Right ventricle myocardium inferior (tissue), 1 donor: ENCODE data around the gene ZNF831. TPM values are rescaled to one million over a fixed set of nuclear protein-coding genes. Genes with fewer than 3 reads are reported as not detected.
A peak's percentile ranks its signal among the peaks of the same experiment; 100 is the strongest.

ENCODE experiments used
- ATAC-seq: fragments of 200-7000 bp; cut with Tn5 transposase; one replicate; pipeline ENCODE4 v1.9.1; 2020; ENCODE audit warnings: mild to moderate bottlenecking, moderate library complexity
- DNase-seq: peaks from one replicate; pipeline ENCODE4 v3.0.0; 2021; ENCODE audit errors: missing footprints
- intact Hi-C: fragments of 100-400 bp; cut with DNase I; formaldehyde crosslinking; loops from one replicate; pipeline ENCODE4 v1.11.0; 2022
- long read RNA-seq: library from polyadenylated mRNA; unstranded; transcript quantifications from one replicate; pipeline ENCODE4 v2.0.0, GENCODE V29; 2021
- total RNA-seq: library from RNA; stranded (reverse); fragmentation: NEBNext Ultra II Directional; extraction: Animal tissue kit (Norgen Biotek cat#: 25700); gene quantifications from one replicate; pipeline ENCODE4 v1.2.1, GENCODE V29; 2021
- donor health status: DM: no; HTN: yes; CAD: no; lungs with severe emphysema.

ZNF831 gene
- total RNA-seq = 0.11 TPM
- long read RNA-seq = 0 reads

DNA sequence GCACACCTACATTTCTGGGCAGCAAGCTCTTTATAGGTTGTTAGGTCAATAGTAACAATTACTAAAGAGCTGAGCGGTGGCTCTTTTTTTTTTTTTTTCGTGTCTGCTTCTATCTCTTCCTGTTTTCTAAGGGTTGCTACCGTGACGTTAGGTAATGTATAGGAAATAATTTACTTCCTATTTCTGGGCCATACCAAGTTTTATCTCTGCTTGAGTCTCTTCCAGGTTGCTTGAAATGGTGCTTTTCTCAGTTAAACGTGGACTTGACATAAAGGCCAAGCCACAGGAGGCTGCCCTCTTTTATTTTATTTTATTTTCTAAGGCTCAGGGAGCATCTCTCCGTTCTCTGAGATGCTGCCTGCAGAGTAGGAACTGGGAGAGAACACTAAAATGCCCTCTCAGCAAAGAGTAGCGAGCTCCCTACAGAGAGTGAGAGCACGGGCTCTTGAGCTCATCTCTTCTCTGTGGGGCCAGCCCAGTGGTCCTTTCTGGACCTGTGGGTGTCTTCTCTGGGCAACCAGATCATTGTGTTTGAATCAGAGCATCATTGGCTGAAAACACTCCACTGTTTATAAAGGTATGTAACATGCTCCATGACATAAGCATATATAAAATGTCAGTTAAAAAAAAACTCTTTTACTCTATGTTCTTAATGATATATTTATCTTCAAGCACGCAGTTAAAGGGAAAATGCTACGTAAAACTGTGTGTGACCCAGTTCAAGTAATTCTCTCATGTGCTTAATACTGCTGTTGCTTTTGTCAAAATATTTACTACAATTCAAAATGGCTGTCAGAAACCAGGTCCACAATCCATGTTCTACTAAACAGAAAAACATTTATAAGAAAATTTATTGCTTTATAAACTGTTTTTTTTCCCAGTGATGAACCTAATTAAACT, at the start of gene ZNF831:
Gene ZNF831, plus strand, starts transcription at position 191 of the 900 bp plus-strand sequence. CDS start 27,199 bp downstream, outside the sequence.
- ATAC-seq (no peak), DNase-seq (no peak)
- intact Hi-C loops = no loop called here

DNA sequence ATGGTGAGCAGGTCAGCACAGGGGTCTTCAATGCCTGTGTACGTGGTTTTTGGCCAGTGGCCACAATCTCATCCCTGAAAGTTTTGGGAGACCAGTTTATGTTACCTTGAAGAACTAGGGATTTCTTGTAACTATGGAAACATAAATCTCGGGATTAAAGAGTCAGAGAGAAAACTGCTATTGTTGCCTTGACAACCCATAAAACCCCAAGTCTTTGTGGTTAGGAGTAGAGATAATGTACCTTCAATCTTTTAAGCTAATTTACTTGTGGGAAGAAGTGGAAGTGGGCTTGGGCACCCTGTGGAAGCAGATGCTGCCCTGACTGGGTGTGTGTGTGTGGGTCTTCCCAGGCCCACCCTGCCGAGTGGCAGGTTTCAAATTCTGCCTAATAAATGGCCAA, 46.1 kb upstream of the ZNF831 start:
- ATAC-seq = no peak
- intact Hi-C loops = no loop called here

DNA sequence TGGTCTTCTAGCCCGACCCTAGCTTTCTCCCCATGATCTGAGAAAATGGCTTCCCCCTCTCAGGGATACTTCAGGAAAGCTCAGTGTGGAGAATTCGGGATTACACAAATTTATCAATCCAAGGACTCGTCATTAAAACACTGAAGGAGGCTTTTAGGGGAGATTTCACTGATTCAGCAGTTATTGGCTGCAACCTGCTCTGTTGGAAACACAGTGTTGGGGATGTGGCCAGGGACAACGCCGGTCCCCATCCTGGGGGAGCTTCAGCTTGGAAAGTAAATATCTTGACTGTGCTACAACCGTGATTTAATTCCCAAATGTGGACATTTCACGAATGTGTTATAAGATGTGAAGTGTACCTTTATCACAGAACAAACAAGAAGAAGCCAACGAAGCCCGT, 44.8 kb upstream of the ZNF831 start:
- intact Hi-C loops = no loop called here
- no peak for ATAC-seq
- DNase-seq = no peak

More for the DNA sequence above, 46.1 kb upstream of the ZNF831 start:
- DNase-seq = no peak

DNA sequence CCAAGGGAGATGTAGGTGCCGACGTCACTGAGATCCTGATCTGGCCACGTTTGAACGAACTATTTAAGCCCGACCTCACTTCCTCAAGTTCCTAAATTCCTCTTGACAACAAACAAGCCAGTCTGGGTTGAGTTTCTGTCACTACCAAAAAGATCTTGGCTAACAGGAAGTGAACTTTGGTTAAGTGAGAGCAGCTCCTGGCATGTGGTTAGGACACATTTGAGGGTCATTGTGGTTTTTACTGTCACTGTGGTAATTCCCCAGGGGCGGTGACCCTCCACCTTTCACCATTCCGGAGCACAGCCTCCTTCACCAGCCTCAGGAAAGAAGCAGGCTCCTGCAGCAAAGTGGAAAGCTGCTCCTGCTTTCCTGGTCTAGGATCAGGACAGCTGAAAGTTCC, 43.1 kb upstream of the ZNF831 start:
- DNase-seq (no peak), ATAC-seq (no peak)
- intact Hi-C loops = no loop called here

DNA sequence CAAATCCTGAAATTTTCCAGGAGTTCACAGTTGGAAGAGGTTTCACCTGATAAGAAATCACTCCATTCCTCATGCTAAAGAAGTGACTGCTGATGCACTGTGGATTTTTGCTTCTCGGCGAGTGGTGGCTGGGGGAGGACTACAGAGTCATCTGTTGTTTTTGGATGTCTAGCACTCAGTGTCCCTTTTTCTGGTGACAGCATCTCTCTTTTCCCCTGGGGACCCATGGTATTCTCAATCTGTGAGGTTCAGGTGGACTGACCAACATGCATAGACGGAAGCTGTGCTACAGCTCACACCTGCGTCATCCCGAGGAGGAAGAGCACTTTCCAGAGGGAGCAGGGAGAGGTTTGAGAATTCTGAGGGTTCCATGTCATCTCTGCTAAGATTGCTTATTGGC, 42.7 kb upstream of the ZNF831 start:
- DNase-seq = no peak
- no peak for ATAC-seq
- intact Hi-C loops = no loop called here

DNA sequence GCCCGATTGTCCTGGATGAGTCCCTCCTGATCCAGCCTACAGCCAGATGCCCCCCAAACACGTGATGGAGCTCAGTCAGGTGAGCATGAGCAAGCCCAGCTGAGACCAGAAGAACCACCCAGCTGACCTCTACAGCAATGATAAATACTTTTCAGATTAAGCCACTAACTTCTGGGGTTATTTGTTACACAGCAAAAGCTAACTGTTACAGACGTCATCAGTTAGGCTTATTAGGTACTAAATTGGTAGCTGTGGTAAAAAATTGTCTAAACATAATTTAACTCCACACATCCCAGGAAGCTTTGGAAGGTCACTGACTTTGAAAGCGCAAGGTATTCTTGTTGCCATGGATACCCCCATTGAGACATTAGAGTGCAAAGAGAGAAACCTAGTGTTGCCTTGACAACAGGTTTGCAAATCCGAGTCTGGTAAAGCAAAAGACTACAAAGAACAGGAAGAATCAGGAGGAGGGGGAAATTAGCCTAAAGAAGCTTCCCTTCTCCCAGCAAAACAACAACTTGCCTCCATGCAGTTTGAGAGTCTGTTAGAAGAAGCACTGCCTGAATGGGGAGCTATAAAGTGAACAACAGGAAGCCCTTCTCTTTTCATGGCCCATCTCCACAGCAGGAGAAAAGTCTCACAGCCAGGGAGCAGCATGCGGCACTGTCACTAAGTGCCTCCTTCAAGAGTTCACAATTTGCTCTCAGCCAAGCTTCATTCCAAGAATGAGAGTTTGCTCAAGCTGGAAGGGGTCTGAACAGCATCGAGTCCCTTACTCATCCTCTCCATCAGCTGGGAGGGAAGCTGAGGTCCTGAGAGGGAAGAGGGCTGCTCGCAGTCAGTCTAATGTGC, 41.7 kb upstream of the ZNF831 start:
- DNase-seq = no peak
- no peak for ATAC-seq
- intact Hi-C loops = no loop called here

DNA sequence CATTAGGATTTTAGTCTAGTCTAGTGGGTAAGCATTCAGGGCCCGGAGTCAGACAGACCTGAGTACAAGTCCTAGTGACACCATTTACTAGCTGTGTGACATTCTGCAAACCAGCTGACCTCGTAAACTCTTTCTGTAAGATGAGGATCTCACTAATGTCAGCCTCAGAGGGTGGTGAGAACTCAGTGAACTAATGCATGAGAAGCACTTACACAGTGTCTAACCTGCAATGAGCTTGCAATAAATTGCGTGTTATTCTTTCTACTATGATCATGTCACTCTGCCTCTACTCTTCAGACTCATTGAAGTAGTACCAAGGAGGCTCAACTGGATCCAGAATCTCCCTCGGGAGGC, 41.1 kb upstream of the ZNF831 start:
- ATAC-seq (no peak), DNase-seq (no peak)
- intact Hi-C loops = no loop called here

DNA sequence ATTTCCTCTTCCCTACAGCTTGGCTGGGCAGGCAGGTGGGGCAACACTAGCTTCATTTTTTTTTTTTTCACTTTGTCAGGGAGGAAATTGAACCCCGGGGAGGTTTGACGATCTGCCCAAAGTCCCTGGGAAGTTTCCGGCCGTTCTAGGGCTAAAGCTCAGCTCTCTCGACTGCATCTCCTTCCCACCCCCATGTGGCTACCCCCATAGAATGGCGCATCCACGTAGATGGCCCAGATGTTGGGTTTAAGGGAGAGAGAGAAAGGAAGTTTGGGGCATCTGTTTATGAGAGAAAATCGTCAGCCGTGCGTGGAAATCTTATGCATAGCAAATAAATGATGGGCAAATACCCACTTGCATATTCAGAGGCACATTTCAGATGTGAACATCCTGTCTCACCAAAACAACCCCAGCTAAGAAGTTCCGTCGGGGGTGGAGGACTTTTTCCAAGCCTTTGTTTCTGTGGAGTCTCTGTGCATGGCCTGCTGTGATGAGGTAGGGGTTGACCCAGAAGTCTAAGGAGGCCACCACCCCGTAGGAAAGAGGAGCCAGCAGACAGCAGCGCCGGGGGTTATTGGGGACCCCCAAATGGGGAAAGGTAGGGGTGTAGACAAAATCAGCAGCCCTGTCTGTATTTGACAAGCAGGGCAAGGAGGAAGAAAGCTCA, 40.5 kb upstream of the ZNF831 start:
- intact Hi-C loops = no loop called here
- ATAC-seq (no peak), DNase-seq (no peak)

DNA sequence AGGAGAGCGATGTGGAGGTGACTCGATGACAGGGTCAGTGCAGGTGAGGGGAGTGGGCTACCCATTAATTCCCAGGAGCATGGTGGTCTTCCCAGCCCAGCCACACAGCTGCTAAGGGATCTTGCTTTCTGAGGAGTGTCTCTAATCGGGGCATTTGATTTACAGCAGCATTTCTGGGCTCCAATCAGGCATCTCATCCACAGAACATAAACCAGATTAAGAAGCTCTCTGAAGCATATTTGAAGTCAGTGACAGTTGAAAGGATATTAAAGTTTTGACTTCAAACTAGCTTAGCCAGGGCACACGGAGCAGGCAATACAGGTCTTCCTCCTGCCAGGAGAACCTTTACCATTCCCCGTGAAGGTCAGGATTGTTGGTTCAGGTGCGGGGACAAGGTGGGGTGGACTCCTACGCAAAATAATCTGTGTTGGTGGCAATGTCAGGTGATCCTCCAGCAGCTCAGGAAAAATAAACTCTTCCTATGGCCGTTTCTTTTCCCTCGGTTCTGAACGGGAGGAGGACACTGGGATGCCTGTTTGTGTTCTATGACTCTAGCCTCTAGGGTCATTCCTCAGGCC, 39.9 kb upstream of the ZNF831 start:
- intact Hi-C loops = no loop called here
- DNase-seq (no peak), ATAC-seq (no peak)

DNA sequence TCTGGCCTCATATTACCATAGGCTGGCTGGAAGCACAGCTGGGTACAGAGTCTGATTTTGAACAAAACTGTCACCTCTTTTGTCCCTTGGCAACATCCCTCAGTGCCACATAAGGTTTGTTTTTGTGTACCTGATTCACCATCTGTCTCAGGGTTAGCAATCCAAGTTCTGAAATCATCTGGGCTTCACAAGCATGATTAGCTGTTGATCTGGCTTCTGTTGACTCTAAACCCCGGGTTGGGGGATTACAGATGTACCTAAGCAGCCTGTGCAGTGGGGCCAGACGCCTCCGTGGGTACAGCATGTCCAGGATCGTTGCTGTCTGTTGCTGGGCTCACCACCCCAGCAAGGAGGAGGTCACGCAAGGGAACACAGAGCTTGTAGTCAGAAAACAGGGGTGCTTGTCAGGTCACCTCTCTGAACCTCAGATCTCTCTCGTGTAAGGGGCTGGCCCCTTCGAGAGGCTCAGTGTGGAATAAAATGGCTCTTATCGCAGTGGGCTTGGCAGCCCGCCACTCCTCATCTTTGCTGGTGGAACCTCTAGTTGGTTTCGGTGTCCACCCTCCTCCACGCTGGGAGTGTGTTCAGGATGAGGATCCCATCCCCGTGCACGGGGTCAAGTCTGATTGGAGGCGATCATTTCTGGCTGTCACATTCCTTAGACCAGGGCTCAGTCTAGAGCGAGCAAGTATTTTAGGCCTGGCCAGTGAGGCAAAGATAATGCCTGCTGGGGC, 39.2 kb upstream of the ZNF831 start:
- ATAC-seq (no peak), DNase-seq (peak; percentile 64)
- intact Hi-C loops = no loop called here

DNA sequence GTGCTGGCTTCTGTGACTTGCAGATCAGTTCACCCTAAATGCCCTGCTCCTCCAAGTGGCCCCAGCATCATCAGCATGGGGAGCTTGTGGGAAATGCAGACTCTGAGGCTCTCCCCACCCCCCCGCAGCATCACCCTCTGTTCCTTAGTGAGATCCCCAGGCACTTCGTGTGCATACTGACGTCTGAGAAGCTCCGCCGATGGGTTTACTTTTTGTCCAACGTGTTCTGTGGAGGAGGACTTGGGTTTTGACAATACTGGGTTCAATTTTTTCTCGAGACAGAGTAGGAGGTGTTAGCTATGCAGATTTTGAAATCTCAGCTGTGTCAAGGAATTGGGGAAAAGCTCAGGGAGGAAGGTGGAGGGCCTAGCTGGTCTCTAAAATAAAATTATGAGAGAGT, 38.3 kb upstream of the ZNF831 start:
- ATAC-seq = no peak
- intact Hi-C loops = no loop called here
- no peak for DNase-seq

DNA sequence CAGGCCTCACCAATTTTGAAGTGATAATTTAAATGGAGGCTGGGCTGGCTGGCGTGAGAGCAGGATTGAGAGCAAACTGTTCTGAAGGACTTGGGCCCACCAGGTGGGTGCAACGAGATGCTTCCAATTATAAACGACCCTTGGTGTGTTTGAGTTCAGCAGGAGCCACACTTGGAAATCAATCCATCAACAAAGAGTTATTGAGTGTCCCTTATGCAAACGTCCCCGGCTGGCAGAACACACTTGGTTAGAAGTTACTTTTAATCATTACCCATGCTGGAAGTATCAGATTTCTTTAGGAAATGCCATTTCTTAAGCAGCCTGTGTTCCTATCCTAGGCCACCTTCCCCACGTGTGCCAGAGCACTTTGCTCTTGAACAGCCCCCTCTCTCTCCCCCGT, 37.8 kb upstream of the ZNF831 start:
- ATAC-seq (no peak), DNase-seq (no peak)

DNA sequence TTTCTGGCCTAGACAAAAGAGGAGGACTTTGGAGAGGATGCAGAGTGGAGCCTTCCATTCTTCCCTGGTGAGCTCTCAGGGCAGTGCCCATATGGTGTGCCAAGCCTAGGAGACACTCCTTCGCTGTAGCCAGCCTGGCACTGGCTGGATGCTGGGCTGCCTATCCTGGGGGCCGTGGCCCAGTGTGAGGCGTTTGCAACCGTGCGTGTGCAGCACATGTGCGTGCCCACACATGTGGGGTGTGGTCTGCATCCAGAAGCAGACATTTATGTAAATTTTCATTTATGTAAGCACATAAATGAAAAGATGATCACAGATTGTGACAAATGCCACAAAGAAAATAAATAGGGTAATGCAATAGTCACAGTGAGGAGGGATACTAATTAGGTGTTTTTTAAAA, 35.8 kb upstream of the ZNF831 start:
- intact Hi-C loops = no loop called here
- DNase-seq (no peak), ATAC-seq (no peak)

More for the DNA sequence above, 37.8 kb upstream of the ZNF831 start:
- intact Hi-C loops = no loop called here

DNA sequence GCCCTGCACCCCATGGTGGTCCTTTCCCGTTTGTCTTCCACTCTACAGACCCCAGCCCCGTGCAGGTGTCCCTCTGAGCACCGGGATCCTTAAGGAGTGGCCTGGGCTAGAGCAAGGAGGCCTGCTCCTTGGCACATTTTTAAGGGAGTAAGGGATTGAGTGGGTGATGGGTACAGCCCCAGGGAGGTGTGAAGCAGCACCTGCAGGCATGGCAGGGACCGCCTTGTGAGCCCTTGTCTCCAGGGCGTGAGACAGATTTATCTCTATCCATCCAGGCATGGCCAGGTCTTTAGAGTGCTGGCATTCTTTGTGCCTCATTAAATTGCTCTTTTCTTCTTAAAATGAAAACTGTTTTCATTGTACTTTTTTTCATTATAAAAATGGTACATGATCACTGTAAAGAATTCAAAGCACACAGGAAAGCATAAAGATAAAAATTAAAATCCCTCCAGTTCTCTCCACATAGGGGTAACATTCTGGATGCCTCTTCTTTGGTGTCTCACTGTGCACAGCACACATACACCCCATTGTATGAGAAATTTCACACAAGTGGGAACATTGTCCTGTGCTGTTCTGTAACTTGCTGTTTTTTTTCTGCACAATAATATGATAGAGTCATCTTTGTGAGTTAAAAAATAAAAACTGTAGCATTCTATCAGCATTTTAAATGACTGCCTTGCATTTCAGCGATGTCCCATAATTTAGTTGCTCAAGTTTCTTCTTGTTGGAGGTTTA, 31.9 kb upstream of the ZNF831 start:
- DNase-seq = peak; percentile 53

DNA sequence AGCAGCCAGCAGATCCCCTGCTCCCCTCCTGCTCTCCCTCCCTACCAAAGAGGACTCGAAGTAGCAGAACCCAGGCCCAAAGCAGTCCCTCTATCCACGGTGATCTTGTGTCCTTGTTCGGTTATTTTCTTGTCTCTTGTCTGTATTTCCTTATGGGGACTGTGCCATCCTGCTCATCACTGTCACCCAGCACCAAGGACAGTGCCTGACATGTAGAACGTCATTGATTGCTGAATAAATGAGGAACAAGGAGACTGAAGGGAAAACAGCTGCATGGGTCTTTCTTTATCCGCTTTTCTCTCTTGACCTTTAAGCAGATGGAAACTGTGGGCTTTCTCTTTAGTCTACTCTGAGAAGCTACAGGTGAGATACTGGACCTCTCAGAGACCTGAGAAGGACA, 29.4 kb upstream of the ZNF831 start:
- ATAC-seq (no peak), DNase-seq (no peak)
- intact Hi-C loops = no loop called here

More for the DNA sequence above, 31.9 kb upstream of the ZNF831 start:
- intact Hi-C loops = no loop called here
- ATAC-seq = no peak

DNA sequence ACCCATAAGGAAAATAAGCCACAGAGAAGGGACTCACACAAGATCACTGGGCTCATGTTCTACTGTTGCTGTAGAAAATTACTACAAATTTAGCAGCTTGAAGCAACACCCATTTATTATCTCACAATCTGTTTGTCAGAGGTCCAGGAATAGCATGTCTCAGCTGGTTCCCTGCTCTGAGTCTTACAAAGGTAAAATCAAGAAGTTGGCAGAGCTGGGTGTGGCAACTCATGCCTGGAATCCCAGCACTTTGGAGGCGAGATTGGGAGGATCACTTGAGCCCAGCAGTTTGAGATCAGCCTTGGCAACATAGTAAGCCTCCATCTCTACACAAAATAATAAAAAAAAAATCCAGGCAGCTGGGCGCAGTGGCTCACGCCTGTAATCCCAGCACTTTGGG, 28.5 kb upstream of the ZNF831 start:
- intact Hi-C loops = no loop called here
- no peak for ATAC-seq
- DNase-seq = no peak

DNA sequence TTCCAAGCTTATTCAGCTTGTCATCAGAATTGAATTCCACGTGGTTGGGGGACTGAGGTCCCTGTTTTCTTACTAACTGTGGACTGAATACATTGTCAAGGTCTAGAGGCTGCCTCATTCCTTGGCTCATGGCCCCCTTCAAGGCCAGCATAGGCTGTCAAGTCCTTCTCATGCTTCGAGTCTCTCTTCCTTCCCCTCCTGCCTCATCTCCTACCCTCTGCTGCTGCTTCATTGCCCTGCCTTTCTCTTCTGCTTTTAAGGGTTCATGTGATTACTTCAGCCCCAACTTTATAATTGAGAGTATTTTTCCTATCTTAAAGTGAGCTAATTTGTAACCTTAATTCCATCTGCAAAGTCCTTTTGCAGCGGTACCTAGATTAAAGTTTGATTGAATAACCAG, 27.6 kb upstream of the ZNF831 start:
- DNase-seq (no peak), ATAC-seq (no peak)
- intact Hi-C loops = no loop called here

DNA sequence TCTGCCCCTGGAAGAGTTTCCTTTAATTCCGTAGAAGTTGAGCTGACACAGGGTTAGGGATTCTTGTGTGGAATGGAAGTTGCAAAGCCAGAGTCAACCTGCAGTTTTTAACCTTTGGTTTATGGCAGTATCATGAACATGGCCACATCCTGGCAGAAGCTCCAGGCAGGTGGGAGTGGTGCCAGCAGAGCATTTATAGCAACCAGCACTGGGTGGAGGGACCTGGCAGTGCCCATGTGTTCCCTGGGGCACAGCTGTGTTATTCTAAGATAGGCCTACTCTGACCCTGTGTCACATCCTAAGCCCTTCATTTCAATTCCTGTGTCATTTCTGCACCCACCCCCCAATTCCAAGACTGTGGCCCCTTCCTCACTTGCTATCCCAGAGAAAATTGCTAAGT, 26.1 kb upstream of the ZNF831 start:
- ATAC-seq (peak; percentile 95), DNase-seq (peak; percentile 66)
- intact Hi-C loops = no loop called here
